HG03460 (cell line): ENCODE data around the gene DQX1.
"Not testable (repeated sequence)": the region's sequence is repeated elsewhere in the genome, so short reads cannot be mapped to it uniquely, and the experiment has no call there.

Experiments
- ATAC-seq: cut with Tn5 transposase; IDR thresholded peaks from one replicate; pipeline ENCODE4 v1.9.1; 2021; ENCODE audit not compliant: unreplicated experiment

Gene DQX1

GRCh38 chr2:74525717-74526648, at the start of gene DQX1:
Gene DQX1 (minus strand): TSS chr2:74526231. CDS start chr2:74525729, 502 bp downstream.
- ATAC-seq = no peak

GRCh38 chr2:74575320-74575719, 49.3 kb upstream of the DQX1 start:
- ATAC-seq = no peak

- ATAC-seq = no peak
Observed at GRCh38 chr2:74573747-74574562, 47.9 kb upstream of the DQX1 start.

GRCh38 chr2:74572178-74572925, 46.3 kb upstream of the DQX1 start:
- ATAC-seq = no peak

GRCh38 chr2:74571058-74571457, 45.0 kb upstream of the DQX1 start:
- peak; percentile 73 for ATAC-seq

GRCh38 chr2:74569686-74570085, 43.7 kb upstream of the DQX1 start:
- ATAC-seq = no peak

GRCh38 chr2:74567881-74568280, 41.9 kb upstream of the DQX1 start:
- no peak for ATAC-seq

GRCh38 chr2:74566754-74567085, 40.7 kb upstream of the DQX1 start:
- ATAC-seq = no peak

GRCh38 chr2:74566076-74566753, 40.2 kb upstream of the DQX1 start:
- no peak for ATAC-seq

GRCh38 chr2:74564222-74564621, 38.2 kb upstream of the DQX1 start:
- ATAC-seq = no peak

GRCh38 chr2:74562126-74562775, 36.2 kb upstream of the DQX1 start:
- no peak for ATAC-seq

GRCh38 chr2:74561022-74561421, 35.0 kb upstream of the DQX1 start:
- not testable (repeated sequence) for ATAC-seq

- ATAC-seq = no peak
Observed at GRCh38 chr2:74560591-74560990, 34.6 kb upstream of the DQX1 start.

- no peak for ATAC-seq
Observed at GRCh38 chr2:74559912-74560311, 33.9 kb upstream of the DQX1 start.

- no peak for ATAC-seq
Observed at GRCh38 chr2:74558284-74559230, 32.5 kb upstream of the DQX1 start.

GRCh38 chr2:74556831-74557370, 30.9 kb upstream of the DQX1 start:
- ATAC-seq = no peak

GRCh38 chr2:74556159-74556558, 30.1 kb upstream of the DQX1 start:
- ATAC-seq = no peak

GRCh38 chr2:74555610-74556103, 29.6 kb upstream of the DQX1 start:
- no peak for ATAC-seq
